Small intestine (tissue), 7 donors: ENCODE data around the gene TBC1D25. TPM values are rescaled to one million over a fixed set of nuclear protein-coding genes. Genes with fewer than 3 reads are reported as not detected.

Experiments used
- DNase-seq, 2 donors: peaks; one replicate each; pipeline versions ENCODE4 v3.0.0 to v3.0.0-alpha.2; 2013
- FAIRE-seq: peaks from 2 replicates; lab custom pipeline; 2012; peaks lifted over from hg19 to GRCh38; lab: Jason Lieb, UNC
- H3K27ac ChIP-seq, 3 donors: one replicate each; pipeline ENCODE4 v1.5.1; 2013; ENCODE audit warnings: low read length in 2 of 3, mild to moderate bottlenecking in 2 of 3, control low read depth in 1 of 3, inconsistent platforms in 1 of 3, low read depth in 1 of 3, moderate library complexity in 1 of 3
- H3K27me3 ChIP-seq, 3 donors: one replicate each; pipeline ENCODE4 v1.6.1; 2013; ENCODE audit warnings: low read length in 3 of 3, inconsistent platforms in 1 of 3; ENCODE audit not compliant: control insufficient read depth in 3 of 3, insufficient read depth in 3 of 3
- H3K36me3 ChIP-seq, 3 donors: one replicate each; pipeline ENCODE4 v1.6.1; 2013; ENCODE audit warnings: low read length in 3 of 3, inconsistent platforms in 1 of 3, low read depth in 1 of 3, mild to moderate bottlenecking in 1 of 3, moderate library complexity in 1 of 3; ENCODE audit not compliant: control insufficient read depth in 3 of 3, insufficient read depth in 2 of 3
- H3K4me1 ChIP-seq, 3 donors: one replicate each; pipeline ENCODE4 v1.6.1; 2013; ENCODE audit warnings: low read length in 2 of 3, inconsistent platforms in 1 of 3, low read depth in 1 of 3, mild to moderate bottlenecking in 1 of 3, moderate library complexity in 1 of 3; ENCODE audit not compliant: control insufficient read depth in 3 of 3, insufficient read depth in 2 of 3
- H3K4me3 ChIP-seq, 3 donors: one replicate each; pipeline ENCODE4 v1.5.1; 2013; ENCODE audit warnings: low read length in 3 of 3, control low read depth in 1 of 3, inconsistent platforms in 1 of 3, low read depth in 1 of 3, mild to moderate bottlenecking in 1 of 3, moderate library complexity in 1 of 3
- H3K9me3 ChIP-seq, 2 donors: one replicate each; pipeline ENCODE4 v1.6.1; 2013; ENCODE audit warnings: low read depth in 1 of 2, low read length in 1 of 2; ENCODE audit not compliant: control insufficient read depth in 2 of 2, insufficient read depth in 1 of 2
- WGBS, 3 donors: extraction: QIAGEN DNeasy Blood & Tissue Kit; methylation state at CpG; one replicate each; pipeline ENCODE4 v1.1.7; 2013; 5-methylcytosine and 5-hydroxymethylcytosine counted together
- polyA plus RNA-seq, 4 donors: library from polyadenylated mRNA; stranded (reverse) in 3 of 4; unstranded in 1 of 4; fragments of 200-250 nt in 3 of 4; fragments of 120-200 nt in 1 of 4; gene quantifications; one replicate each; pipeline versions ENCODE4 v1.2.1 to v1.2.3, GENCODE V29; 2013
- donor health status: healthy with polysubstance abuse.
- donor health status: control.
- donor health status: control.
- donor health status: Bipolar disorder and iron deficiency.
- donor health status: healthy.

The TBC1D25 gene
- polyA plus RNA-seq, 4 donors: 6.0 to 7.3 (median 6.5) TPM

DNA sequence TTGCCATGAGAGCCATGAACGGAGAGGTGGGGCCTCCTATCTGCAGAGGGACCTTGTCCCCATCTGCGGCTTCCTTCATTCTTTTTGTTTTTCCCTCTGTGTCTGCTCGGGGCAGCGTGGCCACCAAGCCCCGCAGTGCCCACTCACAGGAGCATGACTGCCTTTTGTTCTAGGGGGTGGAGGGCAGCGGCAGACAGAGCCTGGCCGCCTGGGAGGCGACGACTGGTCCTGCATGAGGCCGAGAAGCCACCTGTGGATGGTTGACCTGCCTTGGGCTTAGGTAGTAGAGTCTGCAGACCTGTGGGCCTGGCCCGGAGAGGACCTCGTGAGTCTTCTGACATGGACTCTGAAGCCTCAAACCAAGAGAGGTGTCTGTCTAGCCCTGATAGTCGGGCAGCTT is 36.1 kb downstream of the TBC1D25 start:
- 46 to 73% (median 65%) methylated on average over 13 of the region's 13 CpGs for WGBS, 3 donors
- DNase-seq (no peak), FAIRE-seq (no peak)
- Histone ChIP-seq H3K4me3 (peak overlapping the region in 2 of 3 donors; percentile 51 to 86), H3K9me3 (no peaks in the 10 kb centered on the region), H3K27me3 (no peaks in the 10 kb centered on the region), H3K36me3 (peaks cover 0 to 33% (median 4%) of the 10 kb centered on the region in 3 donors), H3K27ac (peak overlapping the region in 2 of 3 donors; percentile 96 to 97), H3K4me1 (peaks cover 0 to 11% (median 0%) of the 10 kb centered on the region in 3 donors)

DNA sequence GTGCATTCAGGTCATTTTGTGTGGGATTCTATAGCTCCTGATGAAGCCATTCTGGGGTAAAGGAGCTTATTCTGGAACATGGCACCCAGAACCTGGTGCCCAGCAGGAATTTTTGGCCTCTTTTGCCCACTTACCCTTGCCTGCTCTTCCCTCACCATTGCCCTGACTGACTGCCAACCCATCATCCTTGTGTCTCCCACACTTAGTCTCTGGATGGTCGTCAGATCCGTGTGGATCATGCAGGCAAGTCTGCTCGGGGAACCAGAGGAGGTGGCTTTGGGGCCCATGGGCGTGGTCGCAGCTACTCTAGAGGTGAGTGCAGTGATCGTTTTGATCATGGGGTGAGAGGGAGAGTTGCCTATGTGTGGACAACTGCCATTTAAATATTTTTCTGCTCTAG is 36.6 kb downstream of the TBC1D25 start:
- 46 to 59% (median 56%) methylated on average over 6 of the region's 6 CpGs for WGBS, 3 donors
- no peak for FAIRE-seq
- Histone ChIP-seq H3K4me3 (peak overlapping the region in 2 of 3 donors; percentile 51 to 86), H3K9me3 (no peaks in the 10 kb centered on the region), H3K36me3 (peaks cover 0 to 33% (median 4%) of the 10 kb centered on the region in 3 donors), H3K27ac (peak overlapping the region in 1 of 3 donors; percentile 97), H3K4me1 (peaks cover 0 to 11% (median 0%) of the 10 kb centered on the region in 3 donors), H3K27me3 (no peaks in the 10 kb centered on the region)
- DNase-seq: no peak

DNA sequence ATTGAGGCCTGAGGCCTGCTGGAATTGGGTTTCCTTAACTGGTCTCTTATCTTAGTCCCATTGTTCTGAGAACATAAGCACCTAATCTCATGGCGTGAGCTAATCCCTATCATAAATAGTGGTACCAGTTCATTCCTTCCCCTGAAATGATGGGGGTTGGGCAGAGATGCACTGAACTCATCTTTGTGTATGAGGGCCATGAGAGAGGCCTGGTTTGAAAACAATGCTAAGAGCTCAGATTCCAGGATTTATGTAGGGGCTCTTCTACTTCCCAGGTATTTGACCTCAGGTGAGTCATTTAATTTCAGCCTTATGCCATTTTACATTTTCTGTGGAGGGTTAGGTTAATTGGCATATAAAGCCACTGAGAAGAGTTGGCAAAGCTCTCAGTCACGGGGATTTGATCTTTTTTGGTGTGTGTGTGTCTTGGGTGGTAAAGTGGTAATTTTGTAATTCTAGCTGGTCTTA is 39.2 kb downstream of the TBC1D25 start:
- 53 to 66% (median 56%) methylated on average over 2 of the region's 2 CpGs for WGBS, 3 donors
- no peak for DNase-seq
- Histone ChIP-seq H3K36me3 (peaks cover 0 to 33% (median 4%) of the 10 kb centered on the region in 3 donors), H3K27me3 (no peaks in the 10 kb centered on the region), H3K4me1 (peaks cover 0 to 11% (median 0%) of the 10 kb centered on the region in 3 donors), H3K4me3 (no peak overlapping the region), H3K27ac (no peak overlapping the region), H3K9me3 (no peaks in the 10 kb centered on the region)
- no peak for FAIRE-seq

DNA sequence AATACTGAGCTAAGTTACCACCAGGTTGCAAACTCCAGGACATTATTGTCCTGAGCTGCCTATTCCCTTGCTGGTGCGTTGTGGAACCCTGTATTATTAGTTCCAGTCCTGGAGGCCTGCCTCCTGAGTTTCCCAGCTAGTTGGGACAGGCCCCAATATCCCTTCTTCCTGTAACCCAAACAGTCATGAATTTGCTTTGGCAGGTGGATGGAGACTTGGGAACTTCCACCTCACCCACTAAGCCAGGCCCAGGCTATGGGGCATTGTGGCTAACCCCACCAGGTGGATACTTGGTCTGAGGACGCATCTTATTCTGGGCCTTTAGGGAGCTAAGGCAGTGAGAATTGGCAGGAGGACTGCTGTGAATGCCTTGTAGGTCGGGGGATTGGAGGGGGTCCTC is 39.7 kb downstream of the TBC1D25 start:
- peaks cover 0 to 33% (median 4%) of the 10 kb centered on the region in 3 donors for H3K36me3 ChIP-seq
- FAIRE-seq: no peak

DNA sequence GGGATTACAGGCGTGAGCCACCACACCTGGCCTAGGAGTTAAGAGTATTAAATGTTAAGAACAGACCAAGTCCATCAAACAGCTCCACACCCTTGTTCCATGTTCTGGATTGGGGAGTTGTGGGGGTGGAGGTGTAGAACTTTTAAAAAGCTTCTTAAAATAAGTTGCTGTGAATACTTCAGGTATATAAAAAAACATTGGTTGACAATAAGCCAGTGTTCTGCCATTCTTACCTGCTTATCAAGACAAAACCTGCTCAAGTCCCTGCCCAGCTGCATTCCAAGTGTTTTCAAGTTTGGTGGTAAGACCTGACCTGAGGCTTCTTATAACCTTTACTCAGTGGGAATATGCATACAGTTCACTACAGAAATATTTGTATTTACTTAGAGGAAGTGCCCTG is 41.1 kb downstream of the TBC1D25 start:
- Histone ChIP-seq H3K4me3 (no peak overlapping the region), H3K4me1 (peaks cover 0 to 6% (median 0%) of the 10 kb centered on the region in 3 donors), H3K9me3 (no peaks in the 10 kb centered on the region), H3K27me3 (no peaks in the 10 kb centered on the region), H3K36me3 (peaks cover 0 to 26% (median 2%) of the 10 kb centered on the region in 3 donors), H3K27ac (no peak overlapping the region)
- no peak for DNase-seq
- 60 to 85% (median 75%) methylated on average over 1 of the region's 1 CpG for WGBS, 3 donors
- FAIRE-seq: no peak

More for the DNA sequence above, 39.7 kb downstream of the TBC1D25 start:
- Histone ChIP-seq H3K27me3 (no peaks in the 10 kb centered on the region), H3K4me1 (peaks cover 0 to 11% (median 0%) of the 10 kb centered on the region in 3 donors), H3K4me3 (no peak overlapping the region), H3K9me3 (no peaks in the 10 kb centered on the region), H3K27ac (no peak overlapping the region)
- 73 to 92% (median 92%) methylated on average over 3 of the region's 3 CpGs for WGBS, 3 donors
- DNase-seq: no peak

DNA sequence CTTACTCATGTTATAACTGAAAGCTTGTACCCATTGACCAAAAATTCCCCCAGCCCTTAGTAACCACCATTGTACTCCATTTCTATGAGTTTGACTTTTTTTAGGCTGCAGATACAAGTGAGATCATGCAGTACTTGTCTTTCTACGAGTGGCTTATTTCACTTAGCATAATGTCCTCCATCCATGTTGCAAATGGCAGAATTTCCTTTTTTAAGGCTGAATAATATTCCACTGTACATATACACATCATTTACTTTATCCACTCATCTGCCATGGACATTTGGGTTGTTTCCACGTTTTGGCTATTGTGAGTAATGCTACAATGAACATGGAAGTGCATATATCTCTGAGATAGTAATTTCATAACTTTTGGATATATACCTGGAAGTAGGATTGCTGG is 45.2 kb downstream of the TBC1D25 start:
- no peak for FAIRE-seq
- Histone ChIP-seq H3K9me3 (no peaks in the 10 kb centered on the region), H3K27ac (no peak overlapping the region), H3K4me3 (no peak overlapping the region), H3K27me3 (no peaks in the 10 kb centered on the region), H3K36me3 (peaks cover 0 to 3% (median 2%) of the 10 kb centered on the region in 3 donors), H3K4me1 (no peaks in the 10 kb centered on the region)
- WGBS, 3 donors: 49 to 71% (median 56%) methylated on average over 2 of the region's 2 CpGs
- no peak for DNase-seq

DNA sequence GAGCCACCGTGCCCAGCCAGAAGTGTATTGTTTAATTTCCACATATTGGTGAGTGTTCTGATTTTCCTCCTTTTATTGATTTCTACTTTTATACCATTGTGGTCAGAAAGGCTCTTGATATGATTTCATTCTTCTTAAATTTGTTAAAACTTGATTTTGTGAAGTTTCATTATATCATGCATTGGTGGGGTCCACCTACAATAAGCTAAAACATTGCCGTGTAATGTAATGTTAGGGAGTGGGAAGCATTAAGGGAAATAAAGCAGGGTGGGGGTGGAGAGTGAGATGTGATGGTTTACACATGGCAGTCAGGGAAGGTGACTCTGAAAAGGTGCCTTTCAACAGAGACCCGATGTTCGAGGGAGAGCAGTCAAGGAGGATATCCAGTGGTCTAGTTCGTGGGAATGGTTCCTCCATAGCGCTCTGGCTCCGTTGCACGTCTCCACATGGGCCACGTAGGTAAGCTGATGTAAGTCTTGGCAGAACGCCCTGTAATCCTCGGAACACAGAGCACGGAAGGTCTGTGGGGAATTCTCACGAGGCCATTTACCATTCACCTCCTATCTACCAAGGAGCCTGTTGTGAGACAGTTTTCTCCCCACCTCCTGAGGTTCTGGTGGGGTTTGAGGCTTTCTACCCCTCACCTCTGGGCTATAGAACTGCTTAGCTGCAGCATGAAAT is 50.1 kb downstream of the TBC1D25 start:
- Histone ChIP-seq H3K27ac (no peak overlapping the region), H3K36me3 (no peaks in the 10 kb centered on the region), H3K27me3 (no peaks in the 10 kb centered on the region), H3K9me3 (no peaks in the 10 kb centered on the region), H3K4me1 (no peaks in the 10 kb centered on the region), H3K4me3 (no peak overlapping the region)
- FAIRE-seq (no peak), DNase-seq (peak in 1 of 2 donors; percentile 47)
- 57 to 75% (median 62%) methylated on average over 7 to 13 of the region's 13 CpGs for WGBS, 3 donors

DNA sequence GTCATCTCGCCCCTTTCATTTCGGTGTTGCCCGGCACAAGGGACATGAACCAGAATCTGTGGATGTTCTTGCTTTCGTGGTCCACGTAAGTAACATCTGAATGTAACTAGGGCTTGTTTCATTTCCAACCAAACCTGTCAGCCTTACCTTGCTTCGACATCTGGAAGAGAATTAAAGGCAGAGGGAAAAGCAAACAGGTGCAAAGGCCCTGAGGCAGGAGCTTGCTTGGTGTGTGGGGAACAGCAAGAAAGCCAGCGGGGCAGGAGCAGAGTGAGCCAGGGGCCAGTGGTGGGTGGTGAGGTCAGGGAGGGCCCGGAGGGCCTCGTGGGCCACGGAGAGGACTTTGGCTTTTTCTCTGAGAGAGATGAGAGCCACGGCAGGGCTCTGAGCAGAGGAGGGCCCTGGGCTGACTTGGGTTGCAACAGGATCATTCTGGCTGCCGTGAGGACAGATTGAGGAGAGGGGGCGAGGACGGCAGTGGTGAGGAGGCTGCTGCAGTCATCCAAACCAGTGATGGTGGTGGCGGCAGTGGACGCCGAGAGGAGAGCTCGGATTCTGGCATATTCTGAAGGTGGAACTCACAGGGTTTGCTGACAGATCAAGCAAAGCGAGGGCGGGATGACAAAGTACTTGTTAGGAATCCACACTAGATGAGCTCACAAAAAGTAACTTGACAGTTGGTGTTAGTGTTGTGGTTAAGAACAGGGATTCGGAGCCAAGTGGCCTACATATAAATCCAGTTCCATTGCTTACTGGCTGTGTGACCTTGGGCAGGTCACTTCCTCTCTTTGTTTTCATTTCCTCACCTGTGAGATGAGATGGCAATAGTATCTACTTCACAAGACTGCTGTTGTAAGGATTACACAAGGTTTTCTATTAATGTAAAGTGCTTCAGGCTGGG is 50.9 kb downstream of the TBC1D25 start:
- H3K9me3 ChIP-seq: no peaks in the 10 kb centered on the region
- no peaks in the 10 kb centered on the region for H3K4me1 ChIP-seq
- H3K36me3 ChIP-seq: no peaks in the 10 kb centered on the region
- no peak for FAIRE-seq
- H3K27me3 ChIP-seq: no peaks in the 10 kb centered on the region
- peak overlapping the region in 2 of 3 donors; percentile 46 to 79 for H3K27ac ChIP-seq
- H3K4me3 ChIP-seq: no peak overlapping the region
- DNase-seq: no peak
- WGBS, 3 donors: 83 to 98% (median 89%) methylated on average over 14 to 21 of the region's 21 CpGs
